Gastrocnemius medialis (tissue), 4 donors: Measurements from ENCODE around the gene AARSD1. TPM values are rescaled to one million over a fixed set of nuclear protein-coding genes. Genes with fewer than 3 reads are reported as not detected.

ENCODE experiments used
- ATAC-seq, 2 donors: fragments of 150-250 bp; one replicate each; pipeline ENCODE4 v1.9.1; 2016
- DNase-seq, 2 donors: peaks; one replicate each; pipeline ENCODE4 v3.0.0-alpha.2; 2019
- H3K27ac ChIP-seq, 4 donors: fragments of 200-600 bp; sonication (generic); 1 replicate in 1 of 4; 2 replicates in 3 of 4; pipeline ENCODE4 v1.5.1; 2016 to 2018; ENCODE audit warnings: mild to moderate bottlenecking in 2 of 4, moderate library complexity in 1 of 4
- H3K27me3 ChIP-seq, 3 donors: fragments of 200-600 bp; sonication (generic) in 2 of 3; 1 replicate in 1 of 3; 2 replicates in 2 of 3; pipeline versions ENCODE4 v1.5.1 to v1.6.0; 2016 to 2019; ENCODE audit warnings: mild to moderate bottlenecking in 1 of 3, moderate library complexity in 1 of 3
- H3K36me3 ChIP-seq, 2 donors: fragments of 200-600 bp; sonication (generic) in 1 of 2; one replicate each; pipeline ENCODE4 v1.5.1; 2017 to 2018
- H3K4me1 ChIP-seq, 2 donors: fragments of 200-600 bp; sonication (generic) in 1 of 2; one replicate each; pipeline ENCODE4 v1.5.1; 2016 to 2017; ENCODE audit warnings: mild to moderate bottlenecking in 2 of 2
- H3K4me3 ChIP-seq, 4 donors: fragments of 200-600 bp; sonication (generic) in 3 of 4; 1 replicate in 1 of 4; 2 replicates in 3 of 4; pipeline ENCODE4 v1.5.1; 2016 to 2019; ENCODE audit warnings: mild to moderate bottlenecking in 2 of 4
- H3K9me3 ChIP-seq, 3 donors: fragments of 200-600 bp; sonication (generic) in 2 of 3; 1 replicate in 1 of 3; 2 replicates in 2 of 3; pipeline ENCODE4 v1.5.1; 2016 to 2019
- CTCF ChIP-seq, 5 experiments: fragments of 450-650 bp in 3 of 5; fragments of 200-600 bp in 2 of 5; sonication (generic) in 2 of 5; IDR thresholded peaks in 4 of 5; conservative IDR thresholded peaks in 1 of 5; 1 replicate in 4 of 5; 2 replicates in 1 of 5; pipeline ENCODE4 v1.5.1; 2016 to 2019; ENCODE audit warnings: antibody characterized with exemption in 5 of 5, mild to moderate bottlenecking in 3 of 5, moderate library complexity in 3 of 5
- POLR2A ChIP-seq, 2 donors: fragments of 450-650 bp; IDR thresholded peaks; one replicate each; pipeline ENCODE4 v1.6.1; 2017; ENCODE audit warnings: antibody characterized with exemption in 2 of 2, mild to moderate bottlenecking in 2 of 2, moderate library complexity in 2 of 2
- in situ Hi-C, 4 donors: fragments of 200-750 bp; cut with MboI; loops; one replicate each; pipeline versions ENCODE4 v1.15.0 to v1.8.0; 2017; ENCODE audit warnings: low sequenced_read_pairs in 4 of 4
- intact Hi-C: fragments of 100-400 bp; cut with DNase I; formaldehyde crosslinking; loops from one replicate; pipeline ENCODE4 v1.15.1; 2023; ENCODE audit warnings: low total_unique reads
- total RNA-seq, 4 donors: library from RNA; depleted of rRNA; stranded (reverse); fragments of >200 nt; gene quantifications; one replicate each; pipeline versions ENCODE4 v1.1.0 to v1.2.3, GENCODE V29; 2016

Gene AARSD1
- total RNA-seq, 4 donors from 2014 or later: 21.4 to 30.1 (median 26.5) TPM

- ATAC-seq (peak in 1 of 2 donors; percentile 64), DNase-seq (no peak)
- Histone ChIP-seq H3K9me3 (no peaks in the 10 kb centered on the region), H3K36me3 (peaks cover 4 to 95% of the 10 kb centered on the region in 2 donors), H3K4me3 (no peak overlapping the region), H3K27ac (no peak overlapping the region), H3K27me3 (no peaks in the 10 kb centered on the region), H3K4me1 (no peaks in the 10 kb centered on the region)
- intact Hi-C loops (no loop called here), in situ Hi-C loops (no loop called here)
- TF ChIP-seq CTCF (IDR thresholded peaks at IDR 0.05 in 4 of 5, conservative IDR thresholded peaks at IDR 0.05 in 1 of 5) (no peak), POLR2A (IDR thresholded peaks at IDR 0.05) (no peak)
Measured at GRCh38 chr17:42953669-42954068, 10.6 kb downstream of the AARSD1 start.

GRCh38 chr17:42950044-42950783 is 14.0 kb downstream of the AARSD1 start:
- H3K4me3 ChIP-seq: no peak overlapping the region
- ATAC-seq (no peak), DNase-seq (no peak)
- H3K27ac ChIP-seq: no peak overlapping the region
- in situ Hi-C loops: no loop called here
- no peaks in the 10 kb centered on the region for H3K9me3 ChIP-seq
- intact Hi-C loops: no loop called here
- H3K27me3 ChIP-seq: no peaks in the 10 kb centered on the region
- peaks cover 4 to 72% of the 10 kb centered on the region in 2 donors for H3K36me3 ChIP-seq
- H3K4me1 ChIP-seq: no peaks in the 10 kb centered on the region
- no peak for TF ChIP-seq CTCF (IDR thresholded peaks at IDR 0.05 in 4 of 5, conservative IDR thresholded peaks at IDR 0.05 in 1 of 5)
- no peak for TF ChIP-seq POLR2A (IDR thresholded peaks at IDR 0.05)

DNA sequence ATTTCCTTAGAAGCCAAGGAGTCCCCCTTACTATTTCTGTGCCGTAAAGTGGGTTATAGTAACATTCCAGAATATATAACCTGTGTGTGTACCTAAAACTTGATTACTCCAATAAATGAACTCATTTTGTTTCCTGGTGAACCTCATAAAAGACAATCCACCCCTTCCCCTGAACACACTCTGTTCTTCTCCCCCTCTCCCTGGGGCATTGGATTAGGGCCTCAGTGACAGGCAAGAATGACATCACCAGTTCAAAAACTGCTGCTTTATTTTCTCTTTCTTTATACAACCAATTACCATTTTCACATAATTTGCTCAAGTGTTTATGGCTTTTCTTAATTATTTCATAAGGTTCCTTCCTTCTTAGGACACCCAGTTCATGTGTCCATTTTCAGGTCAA is 17.4 kb downstream of the AARSD1 start:
- in situ Hi-C loops: loop anchor here in 1 of 4 donors (25.0 kb wide), 1 partner anchor 235 kb away; no protein-coding TSS in a partner anchor
- ATAC-seq: no peak

GRCh38 chr17:42944211-42944610 is 20.0 kb downstream of the AARSD1 start:
- no peaks in the 10 kb centered on the region for H3K27me3 ChIP-seq
- H3K27ac ChIP-seq: no peak overlapping the region
- H3K9me3 ChIP-seq: no peaks in the 10 kb centered on the region
- ATAC-seq: no peak
- H3K36me3 ChIP-seq: peaks cover 0 to 14% of the 10 kb centered on the region in 2 donors
- no peak for TF ChIP-seq POLR2A (IDR thresholded peaks at IDR 0.05)
- TF ChIP-seq CTCF (IDR thresholded peaks at IDR 0.05 in 4 of 5, conservative IDR thresholded peaks at IDR 0.05 in 1 of 5): no peak
- in situ Hi-C loops: loop anchor here in 1 of 4 donors (25.0 kb wide), 1 partner anchor 232 kb away; no protein-coding TSS in a partner anchor
- no peak for DNase-seq
- no peak overlapping the region for H3K4me3 ChIP-seq
- H3K4me1 ChIP-seq: no peaks in the 10 kb centered on the region
- intact Hi-C loops: no loop called here

More for the DNA sequence above, 17.4 kb downstream of the AARSD1 start:
- DNase-seq: no peak
- Histone ChIP-seq H3K27ac (no peak overlapping the region), H3K9me3 (no peaks in the 10 kb centered on the region), H3K36me3 (peaks cover 4 to 38% of the 10 kb centered on the region in 2 donors), H3K4me1 (no peaks in the 10 kb centered on the region), H3K4me3 (no peak overlapping the region), H3K27me3 (no peaks in the 10 kb centered on the region)
- intact Hi-C loops: no loop called here
- TF ChIP-seq CTCF (IDR thresholded peaks at IDR 0.05 in 4 of 5, conservative IDR thresholded peaks at IDR 0.05 in 1 of 5): no peak
- TF ChIP-seq POLR2A (IDR thresholded peaks at IDR 0.05): no peak
